ENCODE measurements around the gene STX19.

DNA sequence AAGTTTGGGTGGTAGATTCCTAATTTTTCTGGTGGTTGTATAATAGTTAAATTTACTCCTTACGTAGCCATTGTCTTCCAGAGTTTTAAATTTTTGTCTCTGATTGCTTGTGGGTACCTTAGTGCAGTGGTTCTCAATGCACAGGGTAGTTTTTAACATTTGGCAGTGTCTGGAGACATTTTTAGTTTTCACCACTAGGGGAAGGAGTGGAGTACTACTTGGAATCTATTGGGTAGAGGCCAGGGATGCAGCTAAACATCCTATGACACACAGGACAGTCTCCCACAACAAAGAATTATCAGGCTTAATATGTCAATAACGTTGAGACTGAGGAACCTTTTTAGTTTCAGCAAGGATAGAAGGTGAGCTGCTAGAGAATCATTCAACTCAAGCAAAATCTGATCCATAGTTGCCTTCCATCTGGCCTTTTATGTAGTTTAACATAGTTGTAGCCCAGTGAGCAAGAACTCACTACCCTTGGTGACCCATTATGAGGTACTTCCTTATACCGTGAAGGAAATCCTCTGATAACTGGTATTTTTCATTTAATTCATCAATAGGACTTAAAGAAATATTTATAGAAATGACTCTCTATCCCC lies 8.6 kb upstream of the STX19 start:
- TF ChIP-seq, protein P1, sequence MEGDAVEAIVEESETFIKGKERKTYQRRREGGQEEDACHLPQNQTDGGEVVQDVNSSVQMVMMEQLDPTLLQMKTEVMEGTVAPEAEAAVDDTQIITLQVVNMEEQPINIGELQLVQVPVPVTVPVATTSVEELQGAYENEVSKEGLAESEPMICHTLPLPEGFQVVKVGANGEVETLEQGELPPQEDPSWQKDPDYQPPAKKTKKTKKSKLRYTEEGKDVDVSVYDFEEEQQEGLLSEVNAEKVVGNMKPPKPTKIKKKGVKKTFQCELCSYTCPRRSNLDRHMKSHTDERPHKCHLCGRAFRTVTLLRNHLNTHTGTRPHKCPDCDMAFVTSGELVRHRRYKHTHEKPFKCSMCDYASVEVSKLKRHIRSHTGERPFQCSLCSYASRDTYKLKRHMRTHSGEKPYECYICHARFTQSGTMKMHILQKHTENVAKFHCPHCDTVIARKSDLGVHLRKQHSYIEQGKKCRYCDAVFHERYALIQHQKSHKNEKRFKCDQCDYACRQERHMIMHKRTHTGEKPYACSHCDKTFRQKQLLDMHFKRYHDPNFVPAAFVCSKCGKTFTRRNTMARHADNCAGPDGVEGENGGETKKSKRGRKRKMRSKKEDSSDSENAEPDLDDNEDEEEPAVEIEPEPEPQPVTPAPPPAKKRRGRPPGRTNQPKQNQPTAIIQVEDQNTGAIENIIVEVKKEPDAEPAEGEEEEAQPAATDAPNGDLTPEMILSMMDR (IDR thresholded peaks at IDR 0.05; ENCODE audit: low read length), result peak; percentile 51
- no peak for TF ChIP-seq EZH2 (IDR thresholded peaks at IDR 0.05; ENCODE audit: borderline replicate concordance, low read length)
